HG02870 (cell line): Measurements from ENCODE around the gene NR1I3.
"Not testable (repeated sequence)": the region's sequence is repeated elsewhere in the genome, so short reads cannot be mapped to it uniquely, and the experiment has no call there.

Experiments
- ATAC-seq: cut with Tn5 transposase; IDR thresholded peaks from one replicate; pipeline ENCODE4 v1.9.1; 2021; ENCODE audit warnings: mild to moderate bottlenecking, moderate library complexity; ENCODE audit not compliant: unreplicated experiment

Gene NR1I3

DNA sequence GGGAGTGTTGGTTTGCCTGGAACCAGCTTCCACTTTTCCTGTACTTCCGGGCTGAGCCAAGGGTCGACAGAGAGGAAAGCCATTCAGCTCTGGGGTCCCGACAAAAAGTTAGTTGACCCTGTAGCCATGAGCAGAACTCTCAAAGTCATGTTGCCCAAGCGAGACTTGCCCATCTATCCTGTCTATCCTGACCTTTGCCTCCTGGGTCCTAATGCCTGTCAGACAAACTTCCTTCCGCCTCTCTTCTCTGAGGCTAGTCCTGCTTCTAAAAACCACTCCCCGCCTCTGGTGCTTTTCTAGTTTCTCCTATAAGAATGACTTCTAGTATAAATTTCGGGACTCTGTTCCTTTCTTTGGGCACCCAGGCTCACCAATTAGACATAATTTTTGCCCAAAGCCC lies 12.8 kb upstream of the NR1I3 start:
- no peak for ATAC-seq

DNA sequence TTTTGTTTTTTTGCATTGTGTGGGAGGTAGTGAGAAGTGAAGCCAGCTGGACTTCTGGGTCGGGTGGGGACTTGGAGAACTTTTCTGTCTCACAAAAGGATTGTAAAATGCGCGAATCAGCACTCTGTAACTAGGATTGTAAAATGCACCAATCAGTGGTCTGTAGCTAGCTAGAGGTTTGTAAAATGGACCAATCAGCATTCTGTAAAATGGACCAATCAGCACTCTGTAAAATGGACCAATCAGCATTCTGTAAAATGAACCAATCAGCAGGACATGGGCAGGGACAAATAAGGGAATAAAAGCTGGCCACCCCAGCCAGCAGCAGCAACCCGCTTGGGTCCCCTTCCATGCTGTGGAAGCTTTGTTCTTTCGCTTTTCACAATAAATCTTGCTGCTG lies 12.1 kb upstream of the NR1I3 start:
- ATAC-seq, result not testable (repeated sequence)

DNA sequence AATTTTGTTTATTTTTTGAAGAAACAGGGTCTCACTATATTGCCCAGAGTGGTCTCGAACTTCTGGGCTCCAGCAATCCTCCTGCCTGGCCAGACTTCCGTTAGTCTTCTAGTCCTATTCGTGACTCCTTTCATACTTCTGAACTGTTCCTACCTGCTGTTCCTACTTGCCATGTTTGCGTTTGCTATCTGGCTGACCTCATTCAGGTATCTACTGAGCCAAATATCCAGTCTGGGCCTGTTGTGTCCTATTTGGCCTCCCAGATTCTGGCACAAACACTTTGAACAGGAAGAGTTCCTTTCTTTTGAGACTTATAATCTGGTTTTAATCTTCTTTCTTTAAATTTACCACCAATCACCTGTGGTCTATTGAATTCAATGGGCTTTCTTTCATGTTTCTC lies 6.9 kb upstream of the NR1I3 start:
- no peak for ATAC-seq

DNA sequence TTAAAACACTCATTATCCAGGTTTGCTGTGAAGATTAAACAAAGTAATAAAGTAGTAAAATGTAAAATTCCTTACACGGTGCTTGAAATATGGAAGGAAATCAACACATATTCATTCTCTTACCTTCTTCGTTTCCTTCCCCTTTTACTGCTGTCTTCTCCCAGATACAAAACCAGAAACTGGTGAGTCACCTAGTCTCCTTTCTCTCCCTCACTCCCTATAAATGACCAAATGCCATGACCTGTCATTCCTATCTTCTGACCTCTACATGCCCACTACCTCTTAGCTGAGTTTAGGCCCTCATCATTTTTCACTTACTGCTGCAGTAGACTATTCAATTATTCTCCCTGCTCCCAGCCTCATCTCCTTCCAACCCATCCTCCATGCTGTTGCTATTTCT lies 4.3 kb upstream of the NR1I3 start:
- no peak for ATAC-seq

DNA sequence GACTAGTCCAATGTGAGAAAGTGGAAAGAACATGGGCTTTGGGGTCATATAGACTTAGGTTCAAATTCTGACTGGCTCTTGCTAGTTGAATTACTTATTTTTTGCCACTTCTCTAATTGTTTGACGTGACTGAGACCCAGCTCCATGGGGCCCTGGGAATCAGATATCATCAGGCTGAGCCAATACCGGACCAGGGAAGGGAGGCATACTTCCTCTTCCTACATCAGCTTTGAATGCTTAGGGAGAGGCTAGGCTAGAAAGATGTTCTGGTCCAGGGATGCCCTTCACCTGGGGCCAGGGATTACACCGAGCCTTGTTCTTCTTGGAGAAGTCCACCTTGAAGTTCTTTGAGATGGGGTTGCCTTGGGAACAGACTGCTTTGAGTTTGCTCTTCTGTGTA lies 3.7 kb upstream of the NR1I3 start:
- ATAC-seq, result no peak

DNA sequence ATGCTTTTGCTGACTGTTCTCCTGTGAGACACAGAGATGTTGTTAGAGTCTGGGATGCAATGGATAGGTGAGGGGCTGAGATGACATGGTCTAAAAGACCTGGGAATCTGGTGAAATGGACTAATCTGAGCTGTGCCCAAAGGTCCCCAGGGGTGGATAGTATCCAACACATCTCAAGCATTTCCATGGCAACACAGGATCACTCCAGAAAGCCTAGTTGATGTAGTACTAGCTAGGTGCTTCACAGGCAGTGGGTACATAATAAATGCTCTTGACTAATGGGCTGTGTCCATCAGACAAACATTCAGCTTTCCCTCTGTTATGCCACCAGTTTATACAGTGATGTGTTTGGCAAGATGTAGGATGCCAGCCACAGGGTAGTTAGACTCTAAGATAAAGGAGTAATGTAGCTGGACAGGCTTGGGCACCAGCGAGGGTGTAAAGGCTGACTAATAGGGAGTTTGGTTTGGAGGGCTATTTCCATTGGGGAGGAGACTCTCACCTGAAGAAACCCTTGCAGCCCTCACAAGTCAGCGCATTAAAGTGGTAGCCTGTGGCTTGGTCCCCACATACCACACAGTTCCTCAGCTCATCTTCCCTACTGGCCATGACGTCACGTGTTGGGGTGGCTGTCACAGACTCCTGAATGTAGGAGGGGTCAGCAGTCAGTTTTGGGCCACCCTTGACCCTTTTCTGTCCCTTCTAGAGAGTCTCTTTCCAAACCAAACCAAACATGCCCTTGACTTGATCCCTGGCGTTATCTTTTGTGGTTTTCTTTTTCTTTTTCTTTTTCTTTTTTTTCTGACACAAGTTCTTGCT lies 1.8 kb downstream of the NR1I3 start:
- ATAC-seq, result no peak

DNA sequence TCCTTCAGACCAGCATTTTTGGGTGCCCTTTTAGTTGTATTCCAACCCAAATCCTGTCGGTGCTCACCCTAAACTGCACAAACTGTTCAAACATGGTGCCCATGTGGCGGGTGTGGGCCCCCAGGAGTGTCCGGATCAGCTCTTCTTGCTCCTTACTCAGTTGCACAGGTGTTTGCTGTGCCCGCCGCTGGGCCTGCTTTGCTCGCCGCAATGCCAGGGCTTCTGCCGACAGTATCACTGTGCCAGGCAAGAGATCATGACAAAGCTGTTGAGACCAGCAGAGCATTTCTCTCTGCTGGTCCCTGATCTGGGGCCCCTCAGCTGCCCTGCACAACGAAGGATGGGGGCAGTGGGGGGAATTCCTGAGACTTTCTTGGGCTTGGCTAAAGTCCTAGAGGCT lies 4.9 kb downstream of the NR1I3 start:
- ATAC-seq, result no peak

DNA sequence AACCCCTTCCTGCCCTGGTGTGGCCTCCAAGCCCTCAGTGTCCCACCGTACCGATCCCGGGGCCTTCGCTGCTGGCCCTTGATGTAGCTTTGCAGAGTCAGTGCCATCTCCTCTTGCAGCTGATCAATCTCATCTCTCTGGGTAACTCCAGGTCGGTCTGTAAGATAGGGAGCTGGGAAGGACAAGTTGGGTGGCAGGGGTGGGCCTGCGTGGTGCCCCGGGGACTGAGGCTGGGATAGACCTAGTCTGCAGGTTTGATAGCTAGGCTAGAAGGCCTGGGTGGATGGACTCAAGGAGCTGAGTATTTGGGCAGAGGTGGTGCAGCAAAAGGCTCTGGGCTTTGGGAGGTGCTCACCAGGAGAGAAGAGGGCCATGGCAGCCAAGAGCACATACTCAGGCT lies 7.2 kb downstream of the NR1I3 start:
- ATAC-seq, result no peak

DNA sequence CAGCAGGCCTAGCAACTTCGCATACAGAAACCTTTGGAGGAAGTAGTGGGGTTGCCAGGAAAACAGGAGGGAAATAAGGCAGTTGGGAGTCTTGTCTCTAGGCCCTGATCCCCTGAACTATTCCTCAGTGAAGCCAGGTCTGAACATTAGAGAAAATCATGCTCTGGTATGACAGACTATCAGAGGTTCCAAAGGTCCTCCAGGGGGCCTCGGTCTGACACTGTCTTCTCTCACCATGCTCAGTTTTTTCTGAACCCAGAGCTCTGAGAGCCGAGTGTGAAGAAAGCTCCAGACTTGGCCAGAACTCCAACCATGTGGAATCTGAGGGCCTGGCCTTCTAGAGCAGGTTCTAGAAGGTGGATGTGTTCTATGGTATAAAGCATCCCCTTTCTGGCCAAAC lies 8.1 kb downstream of the NR1I3 start:
- ATAC-seq, result no peak

DNA sequence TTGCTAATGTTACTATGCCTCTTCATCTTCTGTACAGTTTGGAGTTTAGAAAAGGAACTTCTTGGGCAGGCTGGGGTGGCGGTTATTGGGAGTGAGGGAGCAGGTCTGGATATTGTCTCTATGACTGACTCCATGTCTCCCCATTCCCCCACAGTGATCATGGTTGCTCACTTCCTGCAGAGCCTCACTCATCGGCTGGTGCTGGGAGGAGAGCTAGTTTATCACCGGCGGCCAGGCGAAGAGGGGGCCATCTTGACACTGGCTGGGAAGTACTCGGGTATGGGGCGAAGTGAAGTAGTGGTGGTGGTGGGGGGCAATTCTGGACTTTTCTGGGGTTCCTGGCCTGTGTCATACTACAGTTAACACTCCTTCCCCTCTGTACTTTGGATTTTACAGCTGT lies 10.0 kb downstream of the NR1I3 start:
- ATAC-seq, result no peak

DNA sequence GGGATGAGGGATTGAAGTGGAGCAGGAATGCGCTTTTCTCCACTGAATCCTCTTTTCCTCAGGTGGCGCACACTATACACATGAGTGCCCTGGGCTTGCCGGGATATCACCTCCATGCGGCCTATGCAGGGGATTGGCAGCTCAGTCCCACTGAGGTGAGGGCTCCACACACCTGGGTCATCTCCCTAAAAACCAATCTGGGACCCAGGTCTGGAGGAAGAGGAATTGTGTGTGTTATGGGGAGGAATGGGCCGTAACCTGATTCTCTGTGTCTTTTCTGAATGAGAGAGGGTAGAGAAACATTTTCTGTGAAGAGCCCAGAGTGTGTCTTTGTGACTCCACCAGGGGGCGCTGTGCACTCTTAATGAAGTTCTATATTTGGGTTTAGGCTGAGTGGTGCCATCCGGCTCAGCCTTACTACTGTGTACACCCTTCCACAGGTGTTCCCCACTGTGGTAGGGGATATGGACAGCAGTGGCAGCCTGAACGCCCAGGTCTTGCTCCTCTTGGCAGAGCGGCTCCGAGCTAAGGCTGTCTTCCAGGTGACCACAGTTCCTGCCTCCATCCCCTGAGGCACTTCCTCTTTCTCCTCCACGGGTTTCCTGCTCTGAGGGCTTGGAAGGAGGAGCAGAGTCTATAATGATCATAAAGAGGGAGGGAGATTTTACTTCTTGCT lies 10.7 kb downstream of the NR1I3 start:
- no peak for ATAC-seq

DNA sequence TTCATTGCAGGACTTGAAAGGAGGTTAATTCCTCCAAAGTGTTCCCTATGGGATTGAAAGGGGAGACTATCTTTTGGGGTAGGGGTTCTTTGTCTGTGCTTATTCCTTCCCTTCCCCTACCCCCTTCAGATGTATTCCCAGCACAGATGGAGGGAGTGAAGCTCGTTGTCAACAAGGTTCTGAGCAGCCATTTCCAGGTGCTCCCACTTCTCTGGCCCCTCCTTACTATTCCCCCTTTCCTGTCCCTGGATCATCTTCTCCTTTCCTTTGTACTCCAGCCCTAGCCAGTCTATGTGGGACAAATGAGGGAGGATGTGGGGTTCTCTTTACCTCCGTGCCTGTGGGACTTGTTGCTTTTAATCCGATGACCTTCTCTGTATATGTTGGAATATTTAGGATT lies 11.2 kb downstream of the NR1I3 start:
- ATAC-seq, result no peak

DNA sequence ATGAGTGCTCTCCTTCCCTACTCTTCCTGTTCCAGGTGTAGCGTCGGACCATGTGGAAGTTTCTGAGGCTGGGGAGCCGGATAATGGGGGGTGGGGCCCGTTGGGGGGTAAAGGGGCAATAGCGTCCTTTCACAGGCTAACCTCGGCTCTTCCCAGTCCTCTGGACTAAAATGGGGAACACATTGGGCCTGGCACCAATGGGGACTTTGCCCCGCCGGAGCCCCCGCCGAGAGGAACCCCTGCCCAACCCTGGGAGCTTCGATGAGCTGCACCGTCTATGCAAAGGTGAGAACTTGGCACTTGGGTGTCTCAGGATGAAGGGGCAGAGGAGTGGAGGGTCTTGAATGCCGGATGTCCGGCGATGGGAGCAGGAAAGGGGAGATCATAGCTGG lies 11.7 kb downstream of the NR1I3 start:
- ATAC-seq, result no peak

DNA sequence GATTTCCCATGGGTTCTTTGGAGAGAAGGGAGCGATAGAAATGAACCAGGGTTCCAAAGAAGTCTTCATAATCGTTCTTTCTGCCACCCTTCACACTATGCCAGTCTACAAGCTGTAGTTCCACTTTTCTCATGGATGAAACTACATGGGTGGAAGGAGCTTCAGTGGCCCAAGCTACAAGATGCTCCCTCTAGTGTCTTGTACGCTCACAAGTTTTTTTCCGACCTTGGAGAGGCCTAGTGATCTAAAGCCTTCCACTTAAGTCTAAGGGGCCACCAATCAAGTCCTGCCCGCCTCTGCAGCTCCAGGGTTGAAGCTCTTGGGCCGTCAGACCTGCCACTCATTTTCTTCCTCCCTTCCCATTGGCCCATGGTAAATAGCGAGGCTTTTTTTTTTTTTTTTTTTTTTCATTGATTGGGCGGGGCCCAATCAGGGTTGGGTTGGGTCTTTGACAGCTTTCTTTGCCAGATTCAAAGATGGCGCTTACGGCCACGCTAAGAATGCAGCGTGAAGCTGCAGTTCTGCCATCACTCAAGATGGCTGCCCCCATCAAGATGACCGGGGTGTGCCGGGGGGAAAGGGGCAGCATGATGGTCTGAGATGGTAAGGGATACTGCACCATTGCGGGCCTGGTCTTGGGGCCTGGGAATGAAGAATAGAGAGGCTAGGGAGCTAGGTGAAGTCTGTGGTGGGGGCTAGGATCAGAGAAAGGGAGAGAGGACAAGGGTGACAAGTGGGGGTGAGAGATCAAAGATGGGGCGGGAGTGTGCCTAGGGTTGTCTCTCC lies 12.3 kb downstream of the NR1I3 start, which contains the start of gene TOMM40L:
TOMM40L (plus strand) TSS at position 527 of the 786 bp plus-strand sequence. CDS start 430 bp downstream, outside the sequence.
- peak; percentile 97 for ATAC-seq

DNA sequence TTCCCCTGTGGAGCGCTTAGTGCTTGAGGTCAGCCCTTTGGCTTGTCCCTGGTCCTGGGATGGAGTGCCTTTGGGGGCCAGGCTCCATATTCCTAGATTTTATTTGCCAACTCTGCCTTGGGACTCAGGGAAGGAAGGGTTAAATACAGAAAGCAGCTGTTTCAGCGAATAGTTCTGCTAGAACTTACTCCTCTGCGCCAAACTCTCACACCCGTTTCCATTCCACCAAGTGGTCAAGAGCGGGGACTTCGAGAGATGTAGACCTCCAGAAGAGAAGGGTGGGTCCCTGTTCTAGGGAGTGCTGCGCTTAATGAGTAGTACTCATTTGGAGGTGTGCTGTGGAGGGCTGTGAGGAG lies 12.8 kb downstream of the NR1I3 start:
- ATAC-seq, result no peak

DNA sequence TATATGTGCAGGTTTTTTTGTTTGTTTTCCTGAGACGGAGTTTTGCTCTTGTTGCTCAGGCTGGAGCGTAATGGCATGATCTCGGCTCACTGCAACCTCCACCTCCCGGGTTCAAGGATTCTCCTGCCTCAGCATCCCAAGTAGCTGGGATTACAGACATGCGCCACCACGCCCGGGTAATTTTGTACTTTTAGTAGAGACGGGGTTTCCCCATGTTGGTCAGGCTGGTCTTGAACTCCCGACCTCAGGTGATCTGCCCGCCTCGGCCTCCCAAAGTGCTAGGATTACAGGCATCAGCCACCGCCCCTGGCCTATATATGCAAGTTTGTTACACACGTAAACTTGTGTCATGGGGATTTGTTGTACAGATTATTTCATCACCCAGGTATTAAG lies 13.3 kb downstream of the NR1I3 start:
- ATAC-seq, result not testable (repeated sequence)

DNA sequence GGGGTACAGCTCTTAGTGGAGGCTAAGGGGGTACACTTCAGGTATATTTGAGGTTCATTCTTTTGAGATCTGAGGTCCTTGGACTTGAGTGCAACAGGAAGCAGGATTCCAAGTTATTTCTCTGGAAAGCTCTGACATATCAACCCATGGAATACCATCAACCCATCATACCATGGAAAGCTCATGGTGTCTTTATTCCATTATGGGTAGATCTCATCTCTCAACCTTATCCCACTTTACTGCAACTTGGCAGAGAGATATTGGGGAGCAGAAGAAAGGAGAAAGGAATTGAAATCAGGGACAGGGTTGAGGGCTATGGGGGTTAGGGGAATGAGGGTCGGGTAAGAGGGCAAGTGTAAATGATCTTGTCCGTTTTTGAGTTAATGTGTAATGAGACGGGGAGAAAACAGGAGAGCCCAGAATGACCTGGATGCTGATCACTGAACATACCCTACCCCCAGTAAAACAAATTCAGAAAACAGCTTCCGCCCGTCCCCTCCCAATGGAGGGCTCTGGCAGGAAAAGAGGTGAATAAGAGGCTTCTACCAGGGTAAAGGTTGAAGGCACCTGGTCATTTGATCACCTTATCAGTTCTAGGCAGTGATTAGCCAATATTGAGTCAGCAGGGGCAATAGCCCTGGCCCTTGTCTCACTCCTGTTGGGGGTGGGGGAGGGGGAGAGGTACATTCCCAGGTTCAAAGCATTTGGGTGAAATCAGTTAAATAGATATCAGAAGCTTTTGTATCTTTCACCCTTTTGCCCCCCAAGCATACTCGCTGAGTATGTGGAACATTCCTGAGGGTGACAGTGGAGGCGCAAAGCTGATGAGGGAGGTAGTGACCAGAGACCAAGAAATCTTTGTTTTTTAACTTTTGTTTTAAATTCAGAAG lies 14.0 kb downstream of the NR1I3 start:
- ATAC-seq, result no peak

DNA sequence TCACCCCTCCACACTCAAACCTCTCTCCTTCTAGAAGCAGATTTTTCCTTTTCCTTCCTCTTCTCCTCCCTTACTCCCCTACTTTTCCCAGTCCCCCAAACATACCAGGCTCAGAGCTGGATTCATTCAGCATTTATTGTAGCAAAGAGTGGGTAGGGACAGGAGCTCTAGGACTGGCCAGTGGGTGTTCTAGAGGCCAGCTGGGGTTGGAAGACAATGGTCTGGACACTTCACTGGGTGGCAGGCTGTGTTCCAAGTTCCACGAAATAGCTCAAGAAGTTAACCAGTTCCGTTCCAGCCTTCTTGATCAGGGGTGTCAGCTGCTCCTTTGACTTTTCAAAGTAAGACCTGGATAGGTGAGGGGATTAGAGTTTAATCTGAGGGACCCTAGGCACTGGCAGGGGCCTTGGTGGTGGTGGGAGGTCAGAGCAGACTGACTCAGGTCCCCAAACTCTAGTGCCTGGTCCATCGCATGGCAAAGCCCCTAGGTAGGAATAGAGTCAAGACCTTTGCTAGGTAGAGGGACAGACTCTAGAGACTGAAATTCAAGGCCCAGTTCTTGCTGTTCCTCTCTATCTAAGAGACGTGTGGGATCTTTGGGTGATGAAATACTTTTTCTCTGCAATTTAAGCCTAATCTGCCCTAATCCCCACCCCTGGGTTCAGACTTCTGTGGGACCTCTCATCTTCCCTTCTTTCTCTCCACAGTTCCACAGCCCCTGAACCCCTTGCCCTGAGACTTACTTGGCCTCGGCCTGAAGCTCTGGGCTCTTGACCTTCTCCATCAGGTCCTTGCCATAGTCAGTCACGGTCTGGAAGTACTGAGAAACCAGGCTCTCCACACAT lies 15.6 kb downstream of the NR1I3 start:
- no peak for ATAC-seq

DNA sequence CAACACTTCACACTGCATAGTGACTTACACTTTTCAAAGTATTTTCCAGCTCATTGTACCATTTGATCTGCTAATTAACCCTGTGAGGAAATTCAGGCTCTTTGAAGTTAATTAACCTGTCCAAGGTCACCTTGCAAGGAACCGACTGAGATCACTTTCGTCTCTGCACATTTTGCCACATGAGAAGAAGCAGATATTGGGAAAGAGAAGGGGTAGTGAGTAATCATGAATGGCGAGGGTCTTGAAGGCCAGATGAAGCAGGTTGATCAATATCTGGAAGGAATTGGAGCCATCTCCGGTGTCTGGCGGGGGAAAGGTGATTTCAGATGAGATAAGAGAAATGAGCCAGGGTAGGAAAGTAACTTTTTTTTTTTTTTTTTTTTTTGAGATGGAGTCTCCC lies 18.0 kb downstream of the NR1I3 start:
- no peak for ATAC-seq
